Activated T-helper 1 cell treated with Interleukin-2 at 50 U/mL for 16 hours (primary cell): ENCODE data around the gene MSGN1.
"Not testable (repeated sequence)": the region's sequence is repeated elsewhere in the genome, so short reads cannot be mapped to it uniquely, and the experiment has no call there.

Experiments used
- DNase-seq: peaks from one replicate; pipeline ENCODE4 v3.0.0-alpha.2; 2020; ENCODE audit warnings: low read depth

MSGN1 gene

GRCh38 chr2:17805717-17806363 is 10.4 kb upstream of the MSGN1 start:
- DNase-seq, result no peak

GRCh38 chr2:17813010-17813741 is 3.1 kb upstream of the MSGN1 start:
- DNase-seq, result no peak

GRCh38 chr2:17813742-17814473 is 2.4 kb upstream of the MSGN1 start:
- DNase-seq, result no peak

GRCh38 chr2:17814601-17815000 is 1.7 kb upstream of the MSGN1 start:
- no peak for DNase-seq

GRCh38 chr2:17815468-17816184 is 634 bp upstream of the MSGN1 start:
- no peak for DNase-seq

GRCh38 chr2:17818235-17818815 is 2.1 kb downstream of the MSGN1 start:
- DNase-seq, result no peak

GRCh38 chr2:17821080-17821479 is 4.8 kb downstream of the MSGN1 start:
- no peak for DNase-seq

- no peak for DNase-seq
Measured at GRCh38 chr2:17821535-17822444, 5.5 kb downstream of the MSGN1 start.

- DNase-seq, result no peak
Measured at GRCh38 chr2:17822445-17823117, 6.3 kb downstream of the MSGN1 start.

GRCh38 chr2:17823646-17824045 is 7.4 kb downstream of the MSGN1 start:
- not testable (repeated sequence) for DNase-seq

- DNase-seq, result no peak
Measured at GRCh38 chr2:17827316-17827715, 11.1 kb downstream of the MSGN1 start.

GRCh38 chr2:17827785-17828184 is 11.5 kb downstream of the MSGN1 start:
- DNase-seq, result no peak

- no peak for DNase-seq
Measured at GRCh38 chr2:17830053-17831034, 14.1 kb downstream of the MSGN1 start.

GRCh38 chr2:17835516-17835915 is 19.3 kb downstream of the MSGN1 start:
- DNase-seq, result no peak

GRCh38 chr2:17839959-17840358 is 23.7 kb downstream of the MSGN1 start:
- no peak for DNase-seq

GRCh38 chr2:17843457-17843856 is 27.2 kb downstream of the MSGN1 start:
- DNase-seq, result no peak

GRCh38 chr2:17845806-17846205 is 29.5 kb downstream of the MSGN1 start:
- DNase-seq, result no peak

GRCh38 chr2:17846676-17847075 is 30.4 kb downstream of the MSGN1 start:
- no peak for DNase-seq

- DNase-seq, result no peak
Measured at GRCh38 chr2:17847236-17847635, 31.0 kb downstream of the MSGN1 start.
